Small intestine (tissue), 7 donors: ENCODE data around the gene SLC12A3. TPM values are rescaled to one million over a fixed set of nuclear protein-coding genes. Genes with fewer than 3 reads are reported as not detected.

Experiments
- DNase-seq, 2 donors: peaks; one replicate each; pipeline versions ENCODE4 v3.0.0 to v3.0.0-alpha.2; 2013
- FAIRE-seq: peaks from 2 replicates; lab custom pipeline; 2012; peaks lifted over from hg19 to GRCh38; lab: Jason Lieb, UNC
- H3K27ac ChIP-seq, 3 donors: one replicate each; pipeline ENCODE4 v1.5.1; 2013; ENCODE audit warnings: low read length in 2 of 3, mild to moderate bottlenecking in 2 of 3, control low read depth in 1 of 3, inconsistent platforms in 1 of 3, low read depth in 1 of 3, moderate library complexity in 1 of 3
- H3K27me3 ChIP-seq, 3 donors: one replicate each; pipeline ENCODE4 v1.6.1; 2013; ENCODE audit warnings: low read length in 3 of 3, inconsistent platforms in 1 of 3; ENCODE audit not compliant: control insufficient read depth in 3 of 3, insufficient read depth in 3 of 3
- H3K36me3 ChIP-seq, 3 donors: one replicate each; pipeline ENCODE4 v1.6.1; 2013; ENCODE audit warnings: low read length in 3 of 3, inconsistent platforms in 1 of 3, low read depth in 1 of 3, mild to moderate bottlenecking in 1 of 3, moderate library complexity in 1 of 3; ENCODE audit not compliant: control insufficient read depth in 3 of 3, insufficient read depth in 2 of 3
- H3K4me1 ChIP-seq, 3 donors: one replicate each; pipeline ENCODE4 v1.6.1; 2013; ENCODE audit warnings: low read length in 2 of 3, inconsistent platforms in 1 of 3, low read depth in 1 of 3, mild to moderate bottlenecking in 1 of 3, moderate library complexity in 1 of 3; ENCODE audit not compliant: control insufficient read depth in 3 of 3, insufficient read depth in 2 of 3
- H3K4me3 ChIP-seq, 3 donors: one replicate each; pipeline ENCODE4 v1.5.1; 2013; ENCODE audit warnings: low read length in 3 of 3, control low read depth in 1 of 3, inconsistent platforms in 1 of 3, low read depth in 1 of 3, mild to moderate bottlenecking in 1 of 3, moderate library complexity in 1 of 3
- H3K9me3 ChIP-seq, 2 donors: one replicate each; pipeline ENCODE4 v1.6.1; 2013; ENCODE audit warnings: low read depth in 1 of 2, low read length in 1 of 2; ENCODE audit not compliant: control insufficient read depth in 2 of 2, insufficient read depth in 1 of 2
- WGBS, 3 donors: extraction: QIAGEN DNeasy Blood & Tissue Kit; methylation state at CpG; one replicate each; pipeline ENCODE4 v1.1.7; 2013; 5-methylcytosine and 5-hydroxymethylcytosine counted together
- polyA plus RNA-seq, 4 donors: library from polyadenylated mRNA; stranded (reverse) in 3 of 4; unstranded in 1 of 4; fragments of 200-250 nt in 3 of 4; fragments of 120-200 nt in 1 of 4; gene quantifications; one replicate each; pipeline versions ENCODE4 v1.2.1 to v1.2.3, GENCODE V29; 2013
- donor health status: healthy with polysubstance abuse.
- donor health status: control.
- donor health status: control.
- donor health status: Bipolar disorder and iron deficiency.
- donor health status: healthy.

SLC12A3 gene
- polyA plus RNA-seq, 4 donors, result 0.04 TPM; not detected in 2

GRCh38 chr16:56921571-56921970 lies 56.6 kb downstream of the SLC12A3 start:
- FAIRE-seq, result no peak
- H3K4me1 ChIP-seq, result peaks cover 0 to 11% (median 0%) of the 10 kb centered on the region in 3 donors
- H3K36me3 ChIP-seq, result no peaks in the 10 kb centered on the region
- WGBS, 3 donors, result 53 to 71% (median 55%) methylated on average over 4 of the region's 4 CpGs
- DNase-seq, result peak; percentile 35 to 50
- no peaks in the 10 kb centered on the region for H3K27me3 ChIP-seq
- H3K9me3 ChIP-seq, result no peaks in the 10 kb centered on the region
- no peak overlapping the region for H3K27ac ChIP-seq
- H3K4me3 ChIP-seq, result no peak overlapping the region

- FAIRE-seq (no peak), DNase-seq (no peak)
- H3K4me1 ChIP-seq, result peaks cover 0 to 9% (median 0%) of the 10 kb centered on the region in 3 donors
- no peak overlapping the region for H3K4me3 ChIP-seq
- H3K27ac ChIP-seq, result no peak overlapping the region
- H3K36me3 ChIP-seq, result no peaks in the 10 kb centered on the region
- no peaks in the 10 kb centered on the region for H3K27me3 ChIP-seq
- no peaks in the 10 kb centered on the region for H3K9me3 ChIP-seq
- 92 to 94% (median 94%) methylated on average over 9 of the region's 9 CpGs for WGBS, 3 donors
These were observed 58.6 kb downstream of the SLC12A3 start for GRCh38 chr16:56923481-56924091.

GRCh38 chr16:56927471-56927870 lies 62.5 kb downstream of the SLC12A3 start:
- WGBS, 3 donors, result 71 to 82% (median 76%) methylated on average over 2 of the region's 2 CpGs
- no peaks in the 10 kb centered on the region for H3K36me3 ChIP-seq
- FAIRE-seq (no peak), DNase-seq (no peak)
- H3K4me3 ChIP-seq, result no peak overlapping the region
- H3K27me3 ChIP-seq, result no peaks in the 10 kb centered on the region
- no peak overlapping the region for H3K27ac ChIP-seq
- H3K4me1 ChIP-seq, result peaks cover 0 to 15% (median 0%) of the 10 kb centered on the region in 3 donors
- H3K9me3 ChIP-seq, result no peaks in the 10 kb centered on the region

DNA sequence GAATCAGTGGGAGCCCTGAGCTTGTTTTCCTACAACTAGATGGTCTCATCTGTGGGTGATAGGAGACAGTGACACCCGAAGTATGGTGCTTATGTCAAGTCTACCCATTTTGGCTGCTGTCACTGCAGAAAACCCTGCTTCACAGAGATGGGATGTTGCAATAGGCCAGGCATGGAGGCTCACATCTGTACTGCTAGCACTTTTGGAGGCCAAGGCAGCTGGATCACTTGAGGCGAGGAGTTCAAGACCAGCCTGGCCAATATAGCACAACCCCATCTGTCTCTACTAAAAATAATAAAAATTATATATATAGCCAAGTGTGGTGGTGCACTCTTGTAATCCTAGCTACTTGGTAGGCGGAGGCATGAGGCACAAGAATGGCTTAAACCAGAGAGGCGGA lies 64.6 kb downstream of the SLC12A3 start:
- H3K27me3 ChIP-seq, result no peaks in the 10 kb centered on the region

GRCh38 chr16:56930486-56931270 lies 65.7 kb downstream of the SLC12A3 start:
- Histone ChIP-seq H3K27ac (peak overlapping the region; percentile 96 to 98 (median 98)), H3K4me3 (peak overlapping the region in 1 of 3 donors; percentile 6)

More for the DNA sequence above, 64.6 kb downstream of the SLC12A3 start:
- no peak for DNase-seq
- H3K4me1 ChIP-seq, result peaks cover 0 to 18% (median 0%) of the 10 kb centered on the region in 3 donors
- H3K36me3 ChIP-seq, result no peaks in the 10 kb centered on the region
- WGBS, 3 donors, result 95 to 100% (median 99%) methylated on average over 4 of the region's 4 CpGs
- no peaks in the 10 kb centered on the region for H3K9me3 ChIP-seq
- no peak overlapping the region for H3K4me3 ChIP-seq
- no peak overlapping the region for H3K27ac ChIP-seq
- no peak for FAIRE-seq

DNA sequence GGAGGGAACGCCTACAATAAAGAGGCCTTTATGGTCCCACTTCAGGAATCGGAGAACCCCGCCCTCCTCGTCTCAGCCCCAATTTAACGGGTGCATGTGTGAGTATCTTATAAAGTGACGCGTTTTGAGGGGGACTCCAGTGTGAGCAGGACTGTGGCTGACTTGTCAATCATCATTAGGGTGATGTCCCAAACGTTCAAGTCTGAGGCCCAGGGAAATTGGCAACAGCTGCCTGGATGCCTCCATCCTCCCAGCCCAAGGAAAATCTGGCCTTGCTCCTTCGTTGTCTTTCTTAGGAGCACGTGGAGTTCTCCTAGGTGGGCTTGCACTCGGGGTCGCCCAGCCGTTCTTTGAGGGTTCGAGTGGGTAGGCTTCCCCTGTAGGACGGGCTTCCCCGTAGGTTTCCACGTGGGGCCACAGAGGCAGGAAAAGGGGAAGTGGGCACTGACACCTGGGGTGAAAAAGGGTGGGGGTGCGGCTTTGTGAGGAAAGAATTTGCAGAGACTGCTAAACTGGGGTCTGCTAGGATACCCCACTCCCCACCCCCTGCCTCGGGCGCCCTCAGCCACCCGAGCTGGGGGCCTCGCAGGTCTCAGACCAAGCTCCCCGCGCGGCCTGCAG lies 66.4 kb downstream of the SLC12A3 start:
- peak overlapping the region; percentile 96 to 98 (median 98) for H3K27ac ChIP-seq

More at GRCh38 chr16:56930486-56931270, 65.7 kb downstream of the SLC12A3 start:
- peaks cover 0 to 18% (median 0%) of the 10 kb centered on the region in 3 donors for H3K4me1 ChIP-seq
- no peaks in the 10 kb centered on the region for H3K27me3 ChIP-seq
- FAIRE-seq (no peak), DNase-seq (peak in 1 of 2 donors; percentile 52)
- H3K9me3 ChIP-seq, result no peaks in the 10 kb centered on the region
- 21 to 61% (median 27%) methylated on average over 15 of the region's 15 CpGs for WGBS, 3 donors
- H3K36me3 ChIP-seq, result peaks cover 0 to 4% (median under 1%) of the 10 kb centered on the region in 3 donors

DNA sequence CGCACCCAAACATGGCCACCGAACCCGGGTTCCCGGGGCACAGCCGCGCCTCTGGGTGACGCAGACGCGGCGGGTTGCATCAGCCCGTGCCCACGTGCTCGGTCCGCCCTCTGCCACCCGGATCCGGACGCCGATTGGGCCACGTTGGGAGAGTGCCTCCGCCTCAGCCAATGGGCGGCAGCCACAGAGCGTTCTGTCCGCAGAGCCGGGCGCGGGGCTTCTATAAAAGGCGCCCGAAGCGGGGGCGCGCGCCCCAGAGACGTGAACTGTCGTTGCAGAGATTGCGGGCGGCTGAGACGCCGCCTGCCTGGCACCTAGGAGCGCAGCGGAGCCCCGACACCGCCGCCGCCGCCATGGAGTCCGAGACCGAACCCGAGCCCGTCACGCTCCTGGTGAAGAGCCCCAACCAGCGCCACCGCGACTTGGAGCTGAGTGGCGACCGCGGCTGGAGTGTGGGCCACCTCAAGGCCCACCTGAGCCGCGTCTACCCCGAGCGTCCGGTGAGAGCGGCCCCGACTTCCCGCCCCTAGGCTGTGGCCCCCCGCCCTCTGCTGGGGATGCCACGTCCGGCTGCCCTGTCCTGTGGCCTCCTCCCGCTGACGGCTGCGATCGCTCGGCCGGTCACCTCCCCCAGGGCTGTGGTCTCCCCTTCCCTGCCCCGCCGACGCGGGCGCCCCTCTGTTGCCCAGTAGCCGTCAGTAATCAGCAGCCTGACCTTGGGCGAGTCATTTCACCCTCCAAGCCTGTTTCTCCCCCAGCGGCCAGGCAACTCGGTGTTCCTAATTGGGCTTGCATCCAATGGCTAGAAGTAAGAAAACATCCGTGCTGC lies 67.1 kb downstream of the SLC12A3 start, which contains the start of gene HERPUD1:
TSS of gene HERPUD1 (plus strand) at position 251 of the 829 bp plus-strand sequence. CDS start at position 354, 103 bp downstream.
- no peak for FAIRE-seq
- H3K4me1 ChIP-seq, result peaks cover 0 to 18% (median 0%) of the 10 kb centered on the region in 3 donors

More for the DNA sequence above, 66.4 kb downstream of the SLC12A3 start:
- peaks cover 0 to 18% (median 0%) of the 10 kb centered on the region in 3 donors for H3K4me1 ChIP-seq
- DNase-seq, result peak; percentile 54 to 84
- H3K36me3 ChIP-seq, result peaks cover under 1 to 4% (median 3%) of the 10 kb centered on the region in 3 donors
- WGBS, 3 donors, result 6 to 14% (median 12%) methylated on average over 18 to 25 of the region's 25 CpGs
- no peaks in the 10 kb centered on the region for H3K27me3 ChIP-seq
- H3K4me3 ChIP-seq, result peak overlapping the region in 2 of 3 donors; percentile 93 to 96
- no peaks in the 10 kb centered on the region for H3K9me3 ChIP-seq
- no peak for FAIRE-seq

More for the DNA sequence above, 67.1 kb downstream of the SLC12A3 start, which contains the start of gene HERPUD1:
- H3K9me3 ChIP-seq, result no peaks in the 10 kb centered on the region
- peak within 1 kb of the TSS; percentile 96 to 99 (median 98) for H3K27ac ChIP-seq
- H3K4me3 ChIP-seq, result peak within 1 kb of the TSS; percentile 93 to 100 (median 96)
- H3K36me3 ChIP-seq, result peaks cover 5 to 9% (median 6%) of the 10 kb centered on the region in 3 donors
- peak; percentile 99 to 100 for DNase-seq
- 0% methylated on average over 57 to 83 of the region's 83 CpGs for WGBS, 3 donors
- H3K27me3 ChIP-seq, result no peaks in the 10 kb centered on the region
